ENCODE results near the gene UCKL1. TPM values are rescaled to one million over a fixed set of nuclear protein-coding genes. Genes with fewer than 3 reads are reported as not detected.
"Not testable (repeated sequence)": the region's sequence is repeated elsewhere in the genome, so short reads cannot be mapped to it uniquely, and the experiment has no call there.

UCKL1 gene
- total RNA-seq, 2 donors from 2014 or later: 30.8 to 32.4 TPM

- DNase-seq (peak; percentile 25), ATAC-seq (no peak)
- intact Hi-C loops (cut with DNase I): loop anchor here (5.0 kb wide), 3 partner anchors 67 to 437 kb away; partner anchors contain the start of gene PTK6 (in 2 of the 2)
Observed at GRCh38 chr20:63974402-63975200, 18.4 kb upstream of the UCKL1 start.

- ATAC-seq (peak; percentile 82 to 85), DNase-seq (peak; percentile 92)
- intact Hi-C loops (cut with DNase I): loop anchor here (5.0 kb wide), 3 partner anchors 67 to 437 kb away; partner anchors contain the start of gene PTK6 (in 1 of the 2)
Observed at GRCh38 chr20:63973636-63974401, 17.6 kb upstream of the UCKL1 start.

DNA sequence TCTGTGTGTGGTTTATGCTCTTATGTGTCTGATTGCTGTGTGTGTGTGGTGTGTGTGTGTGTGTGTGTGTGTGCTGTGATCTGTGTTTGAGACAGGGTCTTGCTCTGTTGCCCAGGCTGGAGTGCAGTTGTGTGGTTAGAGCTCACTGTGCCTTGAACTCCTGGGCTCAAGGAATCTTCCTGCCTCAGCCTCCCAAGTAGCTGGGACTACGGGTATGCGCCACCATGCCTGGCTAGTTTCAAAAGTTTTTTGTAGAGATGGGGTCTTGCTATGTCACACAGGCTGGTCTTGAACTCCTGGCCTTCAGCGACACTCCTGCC is 16.9 kb upstream of the UCKL1 start:
- ATAC-seq (no peak), DNase-seq (no peak)
- intact Hi-C loops (cut with DNase I): loop anchor here (5.0 kb wide), 3 partner anchors 66 to 436 kb away; partner anchors contain the start of gene PTK6 (in 1 of the 2)

- ATAC-seq: no peak
- peak; percentile 46 for DNase-seq
- intact Hi-C loops (cut with DNase I): loop anchor here (5.0 kb wide), 3 partner anchors 65 to 435 kb away; partner anchors contain the start of gene PTK6 (in 1 of the 2)
Observed at GRCh38 chr20:63972312-63973159, 16.3 kb upstream of the UCKL1 start.

GRCh38 chr20:63971960-63972311 is 15.7 kb upstream of the UCKL1 start:
- intact Hi-C loops (cut with DNase I): loop anchor here (5.0 kb wide), 3 partner anchors 65 to 435 kb away; partner anchors contain the start of gene PTK6 (in 1 of the 2)
- ATAC-seq, DNase-seq: not testable (repeated sequence)

GRCh38 chr20:63970714-63971431 is 14.7 kb upstream of the UCKL1 start:
- ATAC-seq: no peak
- intact Hi-C loops (cut with DNase I): loop anchor here (5.0 kb wide), 3 partner anchors 64 to 434 kb away; partner anchors contain the start of gene PTK6 (in 1 of the 2)
- no peak for DNase-seq

DNA sequence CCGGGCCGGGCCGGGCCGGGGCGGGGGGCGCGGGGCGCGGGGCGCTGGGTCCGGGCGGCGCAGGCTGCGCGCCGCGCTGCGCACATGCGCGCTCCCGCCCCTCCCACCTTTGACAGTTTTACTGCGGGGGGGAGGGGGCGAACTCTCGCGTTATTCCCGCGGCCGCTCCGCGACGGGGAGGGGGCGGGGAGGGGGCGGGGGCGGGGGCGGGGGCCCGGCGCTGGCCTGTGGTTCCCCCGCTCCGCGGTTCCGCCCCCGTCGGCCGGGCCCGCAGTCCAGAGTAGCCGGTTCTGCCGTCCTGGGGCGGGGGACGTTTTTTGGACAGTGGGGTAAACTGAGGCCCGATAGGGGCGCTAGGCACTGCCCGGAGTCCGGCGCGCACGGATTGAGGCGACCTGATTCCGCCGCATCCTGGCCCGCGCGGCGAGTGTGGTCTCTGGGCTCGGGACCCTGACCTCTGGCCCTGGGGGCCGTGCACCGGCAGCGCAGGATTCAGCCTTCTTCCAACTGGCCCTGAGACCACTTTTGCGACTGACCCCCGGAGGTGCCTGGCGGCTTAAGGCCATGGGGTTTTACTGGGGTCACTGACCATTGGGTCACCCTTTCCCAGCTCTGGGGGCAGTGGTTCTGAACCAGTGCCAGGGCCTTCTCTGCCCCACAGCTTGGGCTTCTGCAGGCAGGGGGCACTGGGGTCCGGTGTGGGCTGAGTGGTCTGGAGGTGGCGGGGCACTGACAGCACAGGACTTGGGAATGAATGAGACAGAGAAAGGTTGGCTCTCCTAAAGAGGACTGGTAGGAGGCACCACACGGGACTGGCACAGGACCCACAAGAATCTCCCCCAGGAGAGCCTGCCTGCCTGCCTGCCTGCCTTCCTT is 13.9 kb upstream of the UCKL1 start, which contains the start of gene ZNF512B:
TSS of gene ZNF512B (minus strand) at position 93 of the 876 bp plus-strand sequence. CDS start 1,980 bp downstream, outside the sequence.
- DNase-seq (peak; percentile 82), ATAC-seq (peak; percentile 43 to 64)
- intact Hi-C loops (cut with DNase I): loop anchor here (5.0 kb wide), 3 partner anchors 63 to 433 kb away; partner anchors contain the start of gene PTK6 (in 1 of the 2)

DNA sequence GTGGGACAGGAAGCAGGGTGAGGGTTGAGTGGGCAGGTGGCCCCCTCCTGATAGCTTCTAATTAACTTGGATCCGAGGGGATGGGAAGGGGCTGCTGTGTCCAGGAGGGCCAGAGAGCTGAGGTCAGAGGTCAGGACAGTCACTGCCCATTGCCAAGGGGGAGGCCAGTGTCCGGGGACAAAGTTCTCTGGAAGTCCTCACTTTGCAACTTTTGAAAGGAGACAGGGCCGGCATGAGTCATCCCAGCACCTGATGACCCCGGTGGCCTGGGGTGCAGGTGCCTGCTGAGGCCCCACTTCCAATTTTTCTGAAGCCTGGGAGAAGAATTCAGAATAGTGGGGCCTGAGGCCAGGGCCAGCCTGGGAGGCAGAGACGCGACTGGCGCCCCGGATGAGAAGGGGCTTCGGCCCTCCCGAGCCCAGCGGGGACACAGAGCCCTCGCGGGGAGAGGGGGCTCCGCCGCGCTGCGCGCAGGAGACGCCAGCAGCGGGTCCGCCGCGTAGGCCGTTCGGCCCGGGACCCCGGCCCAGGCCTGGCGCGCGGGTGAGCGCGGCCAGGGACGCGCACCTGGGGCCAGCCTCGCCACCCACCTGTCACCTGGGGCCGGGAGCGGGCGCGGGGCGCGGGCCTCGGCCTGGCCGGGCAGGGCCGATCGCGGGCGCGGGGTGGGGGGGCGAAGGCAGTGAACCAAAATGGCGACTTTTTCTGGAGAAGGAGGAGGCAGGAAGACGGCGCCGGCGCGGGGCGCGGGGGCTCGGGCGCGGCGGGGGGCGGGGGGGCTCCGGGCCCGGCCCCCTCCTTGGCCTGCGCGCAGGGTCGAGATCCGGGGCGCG is 12.9 kb upstream of the UCKL1 start:
- DNase-seq (peak; percentile 31), ATAC-seq (no peak)
- intact Hi-C loops (cut with DNase I): no loop called here

DNA sequence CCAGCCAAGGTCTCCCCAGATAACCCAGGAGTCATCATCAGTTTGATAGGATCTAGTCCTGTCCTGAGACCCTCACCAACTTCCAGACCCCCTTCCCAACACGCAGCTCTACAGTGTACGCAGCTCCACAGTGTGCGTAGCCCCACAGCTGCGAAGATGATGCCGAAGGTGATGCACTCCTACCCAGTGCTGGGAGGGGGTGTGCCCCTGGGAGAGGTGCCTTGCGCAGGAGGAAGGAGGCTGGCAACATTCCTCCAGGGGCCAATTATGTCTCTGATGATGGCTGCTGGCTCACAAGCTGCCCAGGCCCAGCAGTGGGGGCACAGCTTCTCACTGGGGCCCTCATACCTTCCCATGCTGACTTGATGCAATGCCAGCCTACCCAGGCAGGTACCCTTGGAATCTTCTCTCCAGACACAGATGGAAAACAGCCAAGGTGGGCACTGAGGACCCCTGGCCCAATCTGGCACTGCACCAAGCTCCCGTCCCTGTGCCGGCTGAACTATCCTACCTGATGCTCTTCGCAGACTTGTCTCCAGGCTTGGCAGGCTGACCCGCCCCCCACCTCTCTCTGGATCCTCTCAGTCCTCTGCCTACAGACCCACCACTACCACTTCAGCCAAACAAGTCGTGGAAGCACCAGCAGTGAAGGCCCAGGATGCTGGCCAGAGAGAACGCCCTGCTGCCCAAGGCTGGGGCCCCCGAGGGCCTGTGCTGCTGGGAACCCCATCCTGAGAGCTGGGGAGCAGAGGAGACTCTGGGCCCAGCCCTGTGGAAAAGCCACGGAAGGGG is 12.1 kb upstream of the UCKL1 start:
- no peak for ATAC-seq
- DNase-seq: peak; percentile 26
- intact Hi-C loops (cut with DNase I): no loop called here

DNA sequence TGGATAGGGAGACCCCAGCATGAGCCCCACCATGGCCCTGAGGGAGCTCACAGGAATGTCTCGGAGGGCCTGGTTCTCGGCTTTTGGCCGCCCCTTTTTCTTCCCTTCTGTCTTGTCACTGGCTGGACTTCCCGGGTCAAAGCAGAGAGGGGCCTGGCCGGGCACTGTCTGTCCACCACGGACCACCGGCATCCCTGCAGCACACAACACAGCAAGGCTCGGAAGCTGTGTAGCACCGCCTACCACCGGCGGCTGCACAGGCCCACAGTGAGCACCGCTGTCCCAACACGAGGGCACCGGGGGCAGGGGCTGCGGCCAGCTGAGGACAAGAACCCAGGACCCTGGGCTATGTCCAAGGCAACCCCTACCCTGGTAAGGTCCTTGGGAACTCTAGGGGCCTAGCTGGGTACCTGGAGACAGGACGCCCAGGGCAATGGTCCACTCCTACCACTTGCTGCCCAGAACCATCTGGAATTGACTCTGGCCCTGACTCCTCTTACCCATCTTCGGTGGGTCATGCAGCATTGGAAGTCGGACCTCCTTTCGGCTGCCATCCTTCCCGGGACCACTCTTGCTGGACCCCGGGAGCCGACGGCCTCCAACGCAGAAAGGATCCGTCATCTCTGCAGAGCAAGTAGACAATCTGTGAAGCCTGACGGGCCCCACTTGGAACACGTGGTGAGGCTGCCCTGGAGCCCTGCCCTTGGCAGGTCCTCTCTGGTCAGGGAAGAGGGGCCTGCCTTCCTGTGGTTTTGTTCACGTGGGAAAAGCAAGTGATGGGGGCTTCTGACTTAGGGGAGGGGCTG is 11.3 kb upstream of the UCKL1 start:
- peak; percentile 26 for DNase-seq
- ATAC-seq: no peak
- intact Hi-C loops (cut with DNase I): no loop called here

GRCh38 chr20:63966944-63967322 is 10.7 kb upstream of the UCKL1 start:
- ATAC-seq: no peak
- DNase-seq: no peak
- intact Hi-C loops (cut with DNase I): no loop called here

GRCh38 chr20:63966172-63966943 is 10.1 kb upstream of the UCKL1 start:
- DNase-seq (peak; percentile 19), ATAC-seq (no peak)
- intact Hi-C loops (cut with DNase I): no loop called here

GRCh38 chr20:63964412-63964811 is 8.2 kb upstream of the UCKL1 start:
- DNase-seq: peak; percentile 16
- ATAC-seq: no peak
- intact Hi-C loops (cut with DNase I): no loop called here

DNA sequence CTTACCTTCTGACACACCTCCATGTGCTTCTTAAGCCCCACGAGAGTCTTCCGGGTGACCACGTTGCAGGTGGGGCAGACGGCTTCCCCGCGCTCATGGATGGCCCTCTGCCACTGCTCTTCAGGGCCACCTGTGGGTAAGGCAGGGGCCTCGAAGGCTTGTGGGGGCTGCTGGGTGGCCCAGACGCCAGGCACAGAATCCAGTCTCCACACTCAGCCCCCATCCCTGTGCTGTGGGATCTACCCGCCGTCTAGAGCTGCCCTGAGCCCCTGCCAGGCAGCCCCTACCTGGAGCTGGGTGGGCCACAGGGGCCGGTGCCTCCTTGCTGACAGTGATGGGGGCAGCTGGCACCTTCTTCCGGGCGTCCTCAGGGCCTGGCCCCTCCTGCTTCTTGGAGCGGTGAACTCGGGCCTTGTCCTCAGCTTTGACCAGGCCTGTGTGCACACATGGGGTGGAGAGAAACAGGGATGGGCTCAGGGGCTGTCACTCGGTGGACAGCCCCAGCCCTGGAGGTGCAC is 7.6 kb upstream of the UCKL1 start:
- intact Hi-C loops (cut with DNase I): no loop called here
- ATAC-seq: no peak
- peak; percentile 9 for DNase-seq

Measured in left cardiac atrium (tissue), 4 donors.